NOMO-1 treated with dmso at 0.1 percent for 144 hours (cell line): Measurements from ENCODE around the gene APBB2.
"Not testable (repeated sequence)": the region's sequence is repeated elsewhere in the genome, so short reads cannot be mapped to it uniquely, and the experiment has no call there.

Source experiments
- DNase-seq: peaks from one replicate; lab custom pipeline; 2025; ENCODE audit not compliant: unreplicated experiment; lab: John Stamatoyannopoulos, UW

The APBB2 gene

GRCh38 chr4:41160012-41160789 is 54.1 kb downstream of the APBB2 start:
- no peak for DNase-seq

- DNase-seq: no peak
Measured at GRCh38 chr4:41158756-41159155, 55.6 kb downstream of the APBB2 start.

- no peak for DNase-seq
Measured at GRCh38 chr4:41158274-41158673, 56.1 kb downstream of the APBB2 start.

- no peak for DNase-seq
Measured at GRCh38 chr4:41157009-41157408, 57.3 kb downstream of the APBB2 start.

- DNase-seq: no peak
Measured at GRCh38 chr4:41156574-41156973, 57.8 kb downstream of the APBB2 start.

GRCh38 chr4:41155194-41155830 is 59.0 kb downstream of the APBB2 start:
- DNase-seq: no peak

GRCh38 chr4:41154814-41155177 is 59.5 kb downstream of the APBB2 start:
- no peak for DNase-seq

- DNase-seq: no peak
Measured at GRCh38 chr4:41154010-41154813, 60.1 kb downstream of the APBB2 start.

GRCh38 chr4:41150401-41150800 is 63.9 kb downstream of the APBB2 start:
- DNase-seq: no peak

GRCh38 chr4:41149568-41149967 is 64.8 kb downstream of the APBB2 start:
- not testable (repeated sequence) for DNase-seq

GRCh38 chr4:41148931-41149330 is 65.4 kb downstream of the APBB2 start:
- DNase-seq: no peak

GRCh38 chr4:41148292-41148691 is 66.0 kb downstream of the APBB2 start:
- no peak for DNase-seq

- not testable (repeated sequence) for DNase-seq
Measured at GRCh38 chr4:41147570-41147969, 66.8 kb downstream of the APBB2 start.

GRCh38 chr4:41146716-41147506 is 67.4 kb downstream of the APBB2 start:
- no peak for DNase-seq

GRCh38 chr4:41146196-41146595 is 68.1 kb downstream of the APBB2 start:
- DNase-seq: no peak

- DNase-seq: no peak
Measured at GRCh38 chr4:41145571-41146078, 68.7 kb downstream of the APBB2 start.

- DNase-seq: no peak
Measured at GRCh38 chr4:41144812-41145211, 69.5 kb downstream of the APBB2 start.

- DNase-seq: no peak
Measured at GRCh38 chr4:41144040-41144379, 70.3 kb downstream of the APBB2 start.

GRCh38 chr4:41143311-41144039 is 70.9 kb downstream of the APBB2 start:
- no peak for DNase-seq
